GM18909 (cell line): ENCODE measurements around the gene SH3RF1.

Experiments
- ATAC-seq: cut with Tn5 transposase; IDR thresholded peaks from one replicate; pipeline ENCODE4 v1.9.1; 2021; ENCODE audit warnings: mild to moderate bottlenecking; ENCODE audit not compliant: unreplicated experiment, poor library complexity

Gene SH3RF1

DNA sequence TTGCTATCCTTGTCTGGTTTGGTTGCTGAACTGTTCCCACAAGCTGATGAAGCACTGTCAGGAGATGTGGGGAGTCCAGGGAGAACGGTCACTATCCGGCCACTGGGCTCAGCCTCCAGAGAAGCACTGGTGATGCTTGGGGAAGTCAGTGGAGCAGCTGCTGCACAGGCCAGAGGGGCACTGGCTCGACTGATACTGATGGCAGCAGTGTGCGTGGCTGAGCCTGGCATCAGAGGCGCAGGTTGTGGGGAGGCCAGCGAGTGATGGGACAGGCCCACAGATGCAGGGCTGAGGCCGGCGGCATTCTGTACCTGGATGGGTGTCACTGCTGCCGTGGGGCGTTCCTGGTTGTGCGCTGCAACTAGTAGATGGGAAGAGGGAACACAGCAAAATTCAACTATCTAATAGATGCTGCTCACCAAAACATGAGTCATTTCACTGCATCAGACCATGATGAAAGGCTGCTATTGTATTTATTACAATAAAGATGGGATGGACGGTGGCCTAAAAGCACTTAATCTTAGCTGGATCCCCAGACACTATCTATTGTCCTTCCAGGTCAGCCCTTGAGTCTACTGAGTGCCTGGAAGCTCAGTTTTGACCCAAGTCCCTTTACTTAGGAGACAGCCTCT, 154.4 kb downstream of the SH3RF1 start:
- no peak for ATAC-seq

GRCh38 chr4:169115897-169116254, 154.9 kb downstream of the SH3RF1 start:
- no peak for ATAC-seq

DNA sequence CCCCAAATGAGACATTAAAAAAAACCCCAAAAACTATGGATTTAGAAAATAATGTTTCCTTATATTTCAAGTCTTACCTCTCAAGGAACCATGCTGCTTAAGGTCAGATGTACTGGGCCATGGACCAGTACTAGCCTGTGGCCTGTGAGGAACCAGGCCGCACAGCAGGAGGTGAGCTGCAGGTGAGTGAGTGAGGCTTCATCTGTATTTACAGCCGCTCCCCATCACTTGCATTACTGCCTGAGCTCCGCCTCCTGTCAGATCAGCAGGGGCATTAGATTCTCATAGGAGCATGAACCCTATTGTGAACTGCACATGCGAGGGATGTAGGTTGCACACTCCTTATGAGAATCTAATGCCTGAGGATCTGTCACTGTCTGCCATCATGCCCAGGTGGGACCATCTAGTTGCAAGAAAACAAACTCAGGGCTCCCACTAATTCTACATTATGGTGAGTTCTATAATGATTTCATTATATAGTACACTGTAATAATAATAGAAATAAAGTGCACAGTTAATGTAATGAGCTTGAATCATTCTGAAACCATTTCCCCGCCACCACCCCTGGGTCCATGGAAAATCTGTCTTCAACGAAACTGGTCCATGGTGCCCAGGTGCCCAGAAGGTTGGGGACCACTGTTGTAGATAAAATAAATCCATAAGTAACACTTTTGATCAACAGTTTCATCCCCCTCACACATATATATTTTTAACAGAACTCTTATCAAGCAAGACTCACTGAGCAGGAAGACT, 155.4 kb downstream of the SH3RF1 start:
- no peak for ATAC-seq

DNA sequence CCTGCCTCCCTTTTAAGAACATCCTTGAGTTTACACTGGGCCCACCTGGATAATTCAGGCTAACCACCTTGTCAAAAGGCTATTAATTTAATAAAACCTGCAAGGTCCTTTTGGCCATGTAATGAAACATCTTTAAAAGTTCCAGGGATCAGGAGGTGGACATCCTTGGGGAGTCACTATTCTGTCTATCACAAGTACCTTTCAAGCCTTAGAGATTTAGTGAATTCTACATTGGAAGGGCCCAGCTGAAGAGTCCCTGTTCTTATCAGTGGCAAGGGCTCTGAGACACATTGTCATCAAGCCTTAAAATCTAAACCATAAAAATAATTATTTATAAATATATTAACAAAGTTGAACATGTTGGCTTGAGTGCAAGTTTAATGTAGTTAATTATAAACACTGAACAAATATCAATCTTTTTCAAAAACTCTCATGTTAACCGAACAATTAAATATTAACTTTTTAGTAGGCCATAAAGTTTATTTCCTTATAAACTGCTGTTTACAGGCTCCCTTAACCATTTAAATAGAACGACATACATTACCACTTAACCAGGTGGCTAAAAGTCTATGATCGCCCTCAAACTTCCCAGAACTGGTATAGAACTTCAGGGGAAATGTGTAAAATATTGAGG, 156.3 kb downstream of the SH3RF1 start:
- ATAC-seq: no peak

- ATAC-seq: no peak
Observed at GRCh38 chr4:169110633-169111032, 160.1 kb downstream of the SH3RF1 start.

DNA sequence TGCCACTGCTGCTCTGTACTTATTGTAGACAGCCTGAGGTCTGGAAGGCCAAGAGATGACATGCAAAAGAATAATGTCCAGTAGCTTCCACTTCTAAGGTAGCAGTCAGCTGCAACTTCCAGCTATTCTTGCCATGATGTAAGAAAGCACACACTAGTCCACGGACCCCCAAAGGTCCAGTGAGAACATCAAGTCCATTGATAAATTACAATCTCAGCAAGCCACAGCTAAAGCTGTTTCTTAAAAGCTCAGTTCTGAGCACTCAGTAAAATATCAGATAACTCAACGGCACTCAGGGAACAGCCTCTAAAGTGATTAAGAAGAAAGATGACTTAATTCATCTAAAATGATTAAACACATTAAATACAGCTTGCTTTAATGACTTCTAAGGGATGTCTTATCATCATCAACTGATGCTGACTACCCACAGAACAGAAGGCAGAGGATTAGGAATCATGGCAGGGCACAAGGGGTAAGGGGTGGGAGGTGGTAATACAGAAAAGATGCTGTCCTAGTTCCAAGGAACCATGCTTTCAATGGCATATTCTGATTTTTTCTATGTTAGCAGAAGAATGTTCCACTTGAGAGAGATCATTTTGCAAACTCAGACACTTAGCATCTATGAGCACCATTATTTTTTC, 161.6 kb downstream of the SH3RF1 start:
- ATAC-seq: no peak

GRCh38 chr4:169108303-169108702, 162.5 kb downstream of the SH3RF1 start:
- no peak for ATAC-seq

- no peak for ATAC-seq
Observed at GRCh38 chr4:169107528-169107927, 163.2 kb downstream of the SH3RF1 start.

DNA sequence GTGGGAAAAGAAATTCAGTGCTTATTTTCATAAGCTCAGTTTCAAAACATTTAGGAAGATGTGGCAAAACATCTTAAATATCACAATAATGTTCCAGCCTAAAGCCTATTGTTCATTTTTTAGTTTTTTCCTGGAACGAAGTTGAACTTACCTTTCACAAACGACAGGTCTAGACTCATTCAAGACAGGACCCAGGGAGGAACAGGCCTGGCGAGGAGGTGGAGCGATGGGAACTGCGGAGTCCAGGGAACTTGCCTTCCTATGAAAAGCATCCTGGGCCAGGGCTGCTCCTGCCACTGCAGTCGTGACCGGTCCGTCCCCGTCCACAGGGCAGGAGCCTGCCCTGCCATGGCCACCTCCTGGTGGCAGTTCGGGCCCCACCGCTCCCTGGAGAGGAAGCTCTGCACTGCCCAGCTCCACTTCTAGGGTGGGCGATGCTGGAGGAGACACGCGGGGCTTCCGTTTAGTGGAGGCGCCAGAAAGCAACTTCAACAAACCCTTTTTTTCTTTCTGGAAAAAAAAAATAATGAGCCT, 164.0 kb downstream of the SH3RF1 start:
- no peak for ATAC-seq

- no peak for ATAC-seq
Observed at GRCh38 chr4:169105620-169106019, 165.1 kb downstream of the SH3RF1 start.

DNA sequence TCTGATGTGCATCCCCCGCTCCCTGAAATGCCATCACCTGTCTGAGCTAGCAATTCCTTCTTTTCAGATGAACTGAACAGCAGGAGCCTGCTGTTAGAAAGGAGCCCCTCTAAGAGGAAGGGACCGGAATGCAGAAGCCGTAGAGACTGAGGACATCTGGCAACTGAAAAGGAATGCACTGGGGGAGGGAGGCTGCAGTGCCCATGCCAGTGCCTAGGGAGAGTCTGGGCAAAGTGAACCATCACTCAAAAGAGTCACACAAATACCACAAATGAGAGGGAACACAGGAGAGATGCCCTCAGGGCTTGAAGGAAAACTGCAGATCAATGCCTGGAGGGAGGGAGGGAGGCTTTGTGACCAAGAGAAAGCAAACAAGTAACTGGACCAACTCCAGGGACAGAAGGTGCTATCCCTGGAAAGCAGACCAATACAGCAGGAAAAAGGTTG, 166.8 kb downstream of the SH3RF1 start:
- ATAC-seq: no peak

DNA sequence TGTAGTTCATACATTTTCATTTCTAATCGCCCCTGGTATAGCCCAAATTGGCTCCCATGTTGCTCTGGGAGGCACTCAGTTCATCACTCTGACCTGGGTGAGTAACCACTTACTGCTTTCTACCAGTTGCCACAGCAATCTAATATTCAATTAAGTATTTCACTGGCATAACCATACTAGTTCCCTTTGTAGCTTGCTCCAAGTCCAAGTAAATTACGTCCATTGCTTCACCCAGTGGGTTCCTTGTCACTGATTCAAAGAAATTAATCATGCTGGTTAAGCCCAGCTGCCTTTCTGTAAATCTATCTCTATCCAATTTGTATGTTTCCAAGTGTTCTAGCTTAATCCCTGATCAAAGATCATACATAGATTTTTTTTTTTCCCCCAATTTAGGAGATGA, 168.7 kb downstream of the SH3RF1 start:
- no peak for ATAC-seq

GRCh38 chr4:169100670-169101101, 170.1 kb downstream of the SH3RF1 start:
- no peak for ATAC-seq

DNA sequence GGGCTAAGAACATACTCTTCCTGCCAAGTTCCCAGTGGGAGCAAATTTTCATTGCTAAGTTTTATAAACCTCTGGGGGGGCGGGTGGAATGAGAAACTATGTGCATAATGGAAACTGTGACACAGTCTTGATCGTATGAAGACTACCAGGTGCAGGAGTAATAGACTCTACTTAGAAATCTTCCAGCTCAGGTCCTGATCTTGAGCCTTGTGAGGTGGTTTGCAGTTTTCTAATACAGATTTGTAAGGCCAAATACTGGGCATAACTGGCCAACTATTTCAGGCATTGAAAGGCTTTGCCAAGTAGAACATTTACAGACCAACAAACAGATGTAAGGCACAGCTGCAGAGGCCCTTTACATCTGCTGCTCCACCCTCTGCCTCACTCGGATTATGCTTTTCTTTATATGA, 171.0 kb downstream of the SH3RF1 start:
- ATAC-seq: peak; percentile 72

GRCh38 chr4:169098969-169099690, 171.6 kb downstream of the SH3RF1 start:
- no peak for ATAC-seq

- peak; percentile 31 for ATAC-seq
Observed at GRCh38 chr4:169098532-169098931, 172.2 kb downstream of the SH3RF1 start.

DNA sequence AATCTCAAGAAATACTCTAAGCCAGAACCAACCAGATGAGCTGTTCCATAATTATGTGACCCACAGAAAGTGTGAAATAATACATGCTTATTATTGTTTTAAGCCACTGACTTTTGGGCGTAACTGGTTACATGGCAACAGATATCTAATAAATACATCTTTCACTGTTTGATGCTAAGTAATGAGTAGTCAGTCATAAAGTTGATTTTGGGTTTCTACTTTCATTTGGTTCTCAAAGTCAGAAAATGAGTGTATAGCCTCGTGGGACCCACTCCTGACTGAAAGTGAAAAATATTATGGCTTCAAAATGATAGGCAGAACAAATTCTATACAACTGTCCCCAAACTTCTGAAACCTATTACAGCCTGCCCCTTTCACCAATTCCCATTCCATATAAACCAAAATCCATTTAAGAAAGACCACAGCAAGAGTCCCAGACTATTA, 172.7 kb downstream of the SH3RF1 start:
- peak; percentile 46 for ATAC-seq

- ATAC-seq: no peak
Observed at GRCh38 chr4:169096221-169096620, 174.5 kb downstream of the SH3RF1 start.

GRCh38 chr4:169094656-169095231, 176.0 kb downstream of the SH3RF1 start:
- no peak for ATAC-seq
